Endothelial cell of umbilical vein (primary cell): ENCODE measurements around the gene DGUOK. TPM values are rescaled to one million over a fixed set of nuclear protein-coding genes. Genes with fewer than 3 reads are reported as not detected.

Experiments used
- BruUV-seq: library from RNA; stranded (reverse); fragments of 400-500 nt; replicated peaks from 2 replicates; lab custom pipeline; 2021; lab: Mats Ljungman, UMichigan
- CTCF ChIA-PET: fragments of 300-600, 350-600 bp; sonication (Branson Sonifier 250); formaldehyde crosslinking; loops from one replicate; lab custom pipeline; 2021; ENCODE audit warnings: antibody characterized with exemption, inconsistent platforms; lab: Charles Lee
- POLR2A ChIA-PET: fragments of 300-600, 350-600 bp; sonication (Branson Sonifier 250); formaldehyde crosslinking; loops from one replicate; lab custom pipeline; 2021; ENCODE audit warnings: antibody characterized with exemption, inconsistent platforms; lab: Charles Lee
- DNase-seq: peaks from one replicate; pipeline ENCODE4 v3.0.0-alpha.2; 2011; ENCODE audit warnings: low read depth, low spot score
- FAIRE-seq: peaks from 2 replicates; lab custom pipeline; 2011; peaks lifted over from hg19 to GRCh38; lab: Jason Lieb, UNC
- H2AFZ ChIP-seq: 2 replicates; pipeline ENCODE4 v1.6.0; 2012; ENCODE audit warnings: low read depth, low read length, control low read depth, inconsistent platforms
- H3K27ac ChIP-seq: 2 replicates; pipeline ENCODE4 v1.5.1; 2011; ENCODE audit warnings: low read depth, mild to moderate bottlenecking, control low read depth, low read length, moderate library complexity; ENCODE audit not compliant: insufficient read depth
- H3K27me3 ChIP-seq, 2 experiments: 2 replicates each; pipeline versions ENCODE4 v1.6.0 to v1.6.1; 2011; ENCODE audit warnings: low read length in 2 of 2, mixed read lengths in 1 of 2; ENCODE audit not compliant: control insufficient read depth in 2 of 2, insufficient read depth in 2 of 2
- H3K36me3 ChIP-seq, 2 experiments: 2 replicates in 1 of 2; 3 replicates in 1 of 2; pipeline ENCODE4 v1.5.1; 2011; ENCODE audit warnings: low read length in 2 of 2, mild to moderate bottlenecking in 1 of 2, moderate library complexity in 1 of 2; ENCODE audit not compliant: control insufficient read depth in 2 of 2, insufficient read depth in 2 of 2; ENCODE audit errors: extremely low read depth in 1 of 2
- H3K4me1 ChIP-seq: 3 replicates; pipeline ENCODE4 v1.5.1; 2011; ENCODE audit warnings: mild to moderate bottlenecking, low read length; ENCODE audit not compliant: control insufficient read depth, insufficient read depth; ENCODE audit errors: extremely low read depth
- H3K4me2 ChIP-seq: 2 replicates; pipeline ENCODE4 v1.6.1; 2011; ENCODE audit warnings: low read length, control low read depth, mixed read lengths; ENCODE audit not compliant: insufficient read depth
- H3K4me3 ChIP-seq, 3 experiments: fragments of 200-600 bp in 1 of 3; sonication (generic), shearing (Covaris generic) in 1 of 3; replicated peaks in 1 of 3; 2 replicates each; pipeline ENCODE4 v1.5.1; 2011 to 2016; ENCODE audit warnings: control low read depth in 3 of 3, low read length in 3 of 3, mild to moderate bottlenecking in 2 of 3, inconsistent platforms in 1 of 3, low read depth in 1 of 3, moderate library complexity in 1 of 3; ENCODE audit not compliant: insufficient read depth in 1 of 3
- H3K79me2 ChIP-seq: 2 replicates; pipeline ENCODE4 v1.6.0; 2012; ENCODE audit warnings: low read length, inconsistent platforms; ENCODE audit not compliant: control insufficient read depth, insufficient read depth
- H3K9ac ChIP-seq: replicated peaks from 2 replicates; pipeline ENCODE3; 2011; ENCODE audit warnings: low read length, control low read depth; ENCODE audit not compliant: insufficient read depth; ENCODE audit errors: extremely low read depth
- H3K9me1 ChIP-seq: replicated peaks from 3 replicates; pipeline ENCODE4 v1.6.0; 2011; ENCODE audit warnings: mild to moderate bottlenecking, low read length; ENCODE audit not compliant: control insufficient read depth, insufficient read depth; ENCODE audit errors: extremely low read depth
- H3K9me3 ChIP-seq: replicated peaks from 2 replicates; pipeline ENCODE4 v1.5.1; 2012; ENCODE audit warnings: low read length, inconsistent platforms; ENCODE audit not compliant: control insufficient read depth, insufficient read depth
- H4K20me1 ChIP-seq: replicated peaks from 2 replicates; pipeline ENCODE3; 2011; ENCODE audit warnings: mild to moderate bottlenecking, low read length; ENCODE audit not compliant: control insufficient read depth, insufficient read depth; ENCODE audit errors: extremely low read depth
- EZH2 ChIP-seq: IDR thresholded peaks from 2 replicates; pipeline ENCODE4 v1.6.1; 2012; ENCODE audit warnings: borderline replicate concordance, low read depth, mild to moderate bottlenecking, moderate library complexity, low read length, inconsistent platforms; ENCODE audit not compliant: severe bottlenecking
- FOS ChIP-seq: IDR thresholded peaks from 2 replicates; pipeline ENCODE4 v1.6.1; 2011; ENCODE audit warnings: mild to moderate bottlenecking, low read length, moderate library complexity, borderline replicate concordance; ENCODE audit not compliant: insufficient read depth
- GATA2 ChIP-seq: IDR thresholded peaks from 2 replicates; pipeline ENCODE4 v1.7.0; 2011; ENCODE audit warnings: low read depth, mild to moderate bottlenecking, moderate library complexity, mixed read lengths, low read length; ENCODE audit not compliant: insufficient read length, insufficient read depth
- JUN ChIP-seq: IDR thresholded peaks from 2 replicates; pipeline ENCODE4 v1.6.1; 2011; ENCODE audit warnings: borderline replicate concordance, low read depth; ENCODE audit not compliant: insufficient read length, insufficient read depth
- MYC ChIP-seq: IDR thresholded peaks from one replicate; pipeline ENCODE4 v1.6.1; 2011; ENCODE audit warnings: mild to moderate bottlenecking, low read depth, low read length
- POLR2A ChIP-seq: IDR thresholded peaks from 2 replicates; pipeline ENCODE4 v1.6.1; 2012; ENCODE audit warnings: low read depth, mild to moderate bottlenecking, control low read depth, low read length
- POLR2AphosphoS5 ChIP-seq: IDR thresholded peaks from 2 replicates; pipeline ENCODE4 v1.6.1; 2012; ENCODE audit warnings: low read depth, mild to moderate bottlenecking, control low read depth, low read length, moderate library complexity; ENCODE audit not compliant: insufficient read depth
- dilution Hi-C: fragments of 300-500 bp; cut with MboI; formaldehyde crosslinking; loops from one replicate; pipeline ENCODE4 v1.15.0; 2019; ENCODE audit warnings: low sequenced_read_pairs; ENCODE audit not compliant: extremely low pct_ligation_motif_present
- intact Hi-C: fragments of 100-400 bp; cut with micrococcal nuclease; formaldehyde crosslinking; loops from one replicate; pipeline ENCODE4 v1.10.0; 2022
- polyA plus RNA-seq, 4 experiments: library from polyadenylated mRNA; depleted of rRNA in 3 of 4; stranded (reverse) in 3 of 4; unstranded in 1 of 4; fragments of >200 nt; gene quantifications; 2 replicates each; pipeline versions ENCODE4 v1.2.1 to v1.2.3, GENCODE V29; 2011 to 2012; ENCODE audit warnings: missing spikeins in 1 of 4
- total RNA-seq: library from RNA; stranded (reverse); gene quantifications from 2 replicates; pipeline ENCODE4 v1.2.3, GENCODE V29; 2021
- TF ChIP-seq, protein P1 (sequence below), 2 donors: IDR thresholded peaks; 1 replicate in 1 of 2; 2 replicates in 1 of 2; pipeline ENCODE4 v1.5.1; 2011; ENCODE audit warnings: low read length in 2 of 2, mild to moderate bottlenecking in 2 of 2, moderate library complexity in 2 of 2, control low read depth in 1 of 2, inconsistent platforms in 1 of 2, low read depth in 1 of 2; ENCODE audit not compliant: insufficient read depth in 1 of 2; ENCODE audit errors: extremely low read depth in 1 of 2
- TF ChIP-seq, protein P2 (sequence below): IDR thresholded peaks from 2 replicates; pipeline ENCODE4 v1.6.1; 2011; ENCODE audit not compliant: insufficient read depth, insufficient read length

DGUOK gene
- total and polyA plus RNA-seq, 2 donors (not counting 3 experiments of a cell fraction or from before 2014, with no cell fraction given) = 51.8 to 77.5 TPM

DNA sequence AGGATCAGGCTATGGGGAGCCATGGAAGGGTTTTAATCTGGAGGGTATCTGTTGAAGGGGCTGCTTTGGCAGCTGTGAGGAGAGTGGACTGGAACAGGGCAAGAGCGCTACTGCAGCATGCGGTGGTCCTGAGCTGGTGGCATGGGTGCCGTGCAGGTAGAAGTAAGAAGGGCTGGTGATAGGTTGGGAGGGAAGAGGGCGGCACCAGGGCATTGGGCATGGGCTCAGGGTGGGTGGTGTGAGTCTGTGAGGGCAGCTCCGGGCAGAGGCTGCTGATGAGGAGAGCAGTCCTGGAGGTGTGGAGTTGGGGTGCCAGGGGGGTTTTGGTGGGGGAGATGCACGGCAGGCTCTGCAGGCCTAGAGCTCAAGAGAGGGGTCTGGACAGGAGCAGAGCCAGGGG lies 31.8 kb upstream of the DGUOK start:
- Histone ChIP-seq H3K4me3 (no peak overlapping the region), H3K4me2 (no peak overlapping the region)
- no peak for TF ChIP-seq POLR2A
- no peak for TF ChIP-seq EZH2
- TF ChIP-seq, protein P1, sequence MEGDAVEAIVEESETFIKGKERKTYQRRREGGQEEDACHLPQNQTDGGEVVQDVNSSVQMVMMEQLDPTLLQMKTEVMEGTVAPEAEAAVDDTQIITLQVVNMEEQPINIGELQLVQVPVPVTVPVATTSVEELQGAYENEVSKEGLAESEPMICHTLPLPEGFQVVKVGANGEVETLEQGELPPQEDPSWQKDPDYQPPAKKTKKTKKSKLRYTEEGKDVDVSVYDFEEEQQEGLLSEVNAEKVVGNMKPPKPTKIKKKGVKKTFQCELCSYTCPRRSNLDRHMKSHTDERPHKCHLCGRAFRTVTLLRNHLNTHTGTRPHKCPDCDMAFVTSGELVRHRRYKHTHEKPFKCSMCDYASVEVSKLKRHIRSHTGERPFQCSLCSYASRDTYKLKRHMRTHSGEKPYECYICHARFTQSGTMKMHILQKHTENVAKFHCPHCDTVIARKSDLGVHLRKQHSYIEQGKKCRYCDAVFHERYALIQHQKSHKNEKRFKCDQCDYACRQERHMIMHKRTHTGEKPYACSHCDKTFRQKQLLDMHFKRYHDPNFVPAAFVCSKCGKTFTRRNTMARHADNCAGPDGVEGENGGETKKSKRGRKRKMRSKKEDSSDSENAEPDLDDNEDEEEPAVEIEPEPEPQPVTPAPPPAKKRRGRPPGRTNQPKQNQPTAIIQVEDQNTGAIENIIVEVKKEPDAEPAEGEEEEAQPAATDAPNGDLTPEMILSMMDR (IDR thresholded peaks at IDR 0.05; ENCODE audit: extremely low read depth in 1 of 2, insufficient read depth in 1 of 2, low read depth in 1 of 2, low read length in 2 of 2) = no peak
- TF ChIP-seq, protein P2, sequence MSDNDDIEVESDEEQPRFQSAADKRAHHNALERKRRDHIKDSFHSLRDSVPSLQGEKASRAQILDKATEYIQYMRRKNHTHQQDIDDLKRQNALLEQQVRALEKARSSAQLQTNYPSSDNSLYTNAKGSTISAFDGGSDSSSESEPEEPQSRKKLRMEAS = no peak
- TF ChIP-seq GATA2 = no peak
- TF ChIP-seq POLR2AphosphoS5 = no peak
- TF ChIP-seq JUN = no peak
- TF ChIP-seq MYC = no peak
- TF ChIP-seq FOS = no peak

More for the DNA sequence above, 31.8 kb upstream of the DGUOK start:
- ChIA-PET POLR2A (no interaction called here), CTCF (no interaction called here)
- Histone ChIP-seq H3K9me3 (no peaks in the 10 kb centered on the region), H3K79me2 (no peaks in the 10 kb centered on the region), H4K20me1 (no peaks in the 10 kb centered on the region), H2AFZ (no peak overlapping the region), H3K9ac (no peak overlapping the region), H3K9me1 (no peaks in the 10 kb centered on the region), H3K27ac (no peak overlapping the region), H3K27me3 (peaks cover 0 to 6% of the 10 kb centered on the region in 2 experiments), H3K4me1 (no peaks in the 10 kb centered on the region), H3K36me3 (no peaks in the 10 kb centered on the region)
- BruUV-seq = no TSS peak
- intact Hi-C loops (no loop called here), dilution Hi-C loops (no loop called here)
- DNase-seq (no peak), FAIRE-seq (no peak)
